Activated CD4-positive, CD25-positive, alpha-beta regulatory T cell (primary cell): ENCODE data around the gene HIBADH.
"Not testable (repeated sequence)": the region's sequence is repeated elsewhere in the genome, so short reads cannot be mapped to it uniquely, and the experiment has no call there.

Source experiments
- DNase-seq, 4 experiments: peaks; one replicate each; lab custom pipeline; 2025; lab: John Stamatoyannopoulos, UW

Gene HIBADH

GRCh38 chr7:27547401-27547800, 115.3 kb downstream of the HIBADH start:
- no peak for DNase-seq

- DNase-seq: no peak
Observed at GRCh38 chr7:27546610-27547009, 116.1 kb downstream of the HIBADH start.

DNA sequence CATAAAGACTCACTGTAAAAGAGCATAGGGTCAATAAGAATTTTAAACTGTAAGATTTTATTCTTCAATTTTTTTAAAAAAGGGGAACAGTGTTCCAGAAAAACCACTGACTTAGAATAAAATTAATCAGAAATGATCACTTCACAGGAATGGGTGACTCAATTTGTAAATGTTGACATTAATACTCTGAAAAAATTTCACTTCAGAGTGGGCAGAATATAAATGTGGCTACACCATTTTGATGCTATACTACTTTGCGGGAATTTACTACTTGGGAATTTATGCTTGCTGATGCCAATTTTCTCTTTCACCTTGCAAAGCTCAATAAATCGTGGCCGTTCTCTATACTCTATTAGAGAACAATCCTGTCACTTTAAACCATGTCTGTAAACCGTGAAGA, 126.9 kb downstream of the HIBADH start:
- no peak for DNase-seq

GRCh38 chr7:27533652-27534081, 129.0 kb downstream of the HIBADH start:
- DNase-seq: no peak

DNA sequence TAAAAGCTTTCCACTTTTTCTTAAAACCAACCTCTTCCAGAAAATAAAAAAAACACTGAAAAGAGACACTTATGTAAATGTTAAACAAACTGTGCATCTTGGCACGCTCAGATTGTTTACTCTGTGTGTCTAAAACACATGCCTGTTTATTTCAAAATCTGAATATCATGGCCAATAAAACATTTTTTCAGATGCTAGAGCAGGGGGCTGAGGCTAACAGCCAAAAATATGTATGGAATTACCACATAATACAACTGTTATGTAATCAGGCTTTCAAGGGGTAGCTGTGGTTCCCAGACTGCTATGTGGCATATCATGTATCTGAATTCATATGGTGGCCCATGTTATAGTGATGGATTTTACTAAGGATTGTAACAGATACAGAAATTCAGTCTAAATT, 130.4 kb downstream of the HIBADH start:
- DNase-seq: no peak

DNA sequence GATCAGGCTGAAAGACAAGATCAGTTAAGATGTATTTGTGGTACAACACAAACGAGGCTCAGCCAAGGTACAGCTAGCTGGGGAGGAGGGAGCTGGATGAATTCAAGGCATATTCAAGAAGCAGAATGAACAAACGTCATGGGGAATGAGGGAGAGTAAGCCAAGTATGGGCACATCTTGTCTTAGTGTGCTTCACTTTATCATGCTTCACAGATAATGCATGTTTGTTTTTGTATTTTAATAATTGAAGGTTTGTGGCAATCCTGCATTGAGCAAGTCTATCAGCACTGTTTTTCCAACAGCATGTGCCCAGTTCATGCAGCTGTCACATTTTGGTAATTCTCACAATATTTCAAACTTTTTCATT, 135.4 kb downstream of the HIBADH start:
- DNase-seq: no peak

DNA sequence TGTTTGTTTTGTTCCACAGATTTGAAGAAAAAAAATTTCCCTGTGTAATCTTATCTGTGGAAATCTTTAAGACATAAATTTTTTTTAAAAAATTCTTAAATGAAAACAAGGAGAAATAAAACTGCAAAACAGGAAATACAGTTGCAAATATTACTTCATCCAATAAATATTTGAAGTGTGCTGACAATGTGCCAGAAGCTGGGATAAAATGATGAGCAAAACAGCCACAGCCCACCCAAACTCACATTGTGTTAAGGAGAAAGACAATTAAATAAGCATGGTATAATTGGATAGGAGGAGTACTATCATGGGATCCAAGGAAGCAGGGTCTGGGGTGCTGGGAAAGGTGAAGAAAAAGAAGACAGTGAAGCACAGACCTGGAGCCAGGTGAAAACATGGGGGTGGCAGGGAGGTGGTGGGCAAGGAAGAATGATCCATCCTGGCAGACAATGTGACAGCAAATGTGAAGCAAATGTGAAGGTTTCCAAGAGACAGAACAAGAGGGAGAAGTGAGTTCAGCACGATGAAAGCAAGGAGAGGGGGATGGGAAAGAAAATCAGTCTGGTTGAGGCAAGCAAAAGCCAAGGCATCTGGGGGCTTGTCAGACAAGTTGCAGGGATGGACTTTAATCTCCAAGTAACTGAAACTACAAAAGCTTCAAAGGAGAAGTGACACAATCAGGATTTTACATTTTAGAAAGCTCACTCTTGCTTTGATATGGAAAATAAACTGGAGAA, 135.9 kb downstream of the HIBADH start:
- no peak for DNase-seq

DNA sequence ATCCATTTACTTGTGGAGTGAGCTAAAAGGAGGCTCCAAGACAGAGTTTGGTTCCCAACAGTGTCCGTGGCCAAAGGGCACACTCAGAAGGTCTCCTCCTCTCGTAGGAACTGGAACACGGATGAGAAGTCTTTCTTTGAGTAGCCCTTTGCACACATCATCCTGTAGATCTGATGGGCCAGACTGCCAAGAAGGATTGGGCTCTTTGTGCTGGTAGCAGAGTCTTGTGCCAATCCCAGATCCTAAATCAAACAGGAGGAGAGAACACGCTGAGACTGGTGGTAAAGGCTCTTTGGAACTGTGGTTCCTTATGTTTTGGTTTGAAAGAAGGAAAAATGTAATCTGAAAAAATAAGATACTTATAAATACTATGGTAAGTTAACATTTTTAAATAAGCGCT, 136.6 kb downstream of the HIBADH start:
- DNase-seq: no peak

GRCh38 chr7:27523321-27523720, 139.4 kb downstream of the HIBADH start:
- no peak for DNase-seq

DNA sequence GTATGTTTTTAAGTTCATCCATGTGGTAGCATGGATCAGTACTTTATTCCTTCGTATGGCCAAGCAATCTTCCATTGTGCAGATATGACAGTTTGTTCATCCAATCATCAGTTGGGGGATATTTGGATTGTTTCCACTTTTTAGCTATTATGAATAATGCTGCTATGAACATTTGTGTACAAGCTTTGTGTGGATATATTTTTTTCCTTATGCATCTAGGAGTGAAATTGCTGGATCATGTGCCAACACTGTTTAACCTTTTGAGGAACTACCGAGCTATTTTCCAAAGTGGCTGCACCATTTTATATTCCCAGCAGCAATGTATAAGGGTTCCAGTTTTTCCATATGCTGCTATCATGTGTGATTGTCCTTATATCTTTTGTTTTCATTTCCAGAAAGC, 140.1 kb downstream of the HIBADH start:
- DNase-seq: no peak

GRCh38 chr7:27520815-27521790, 141.6 kb downstream of the HIBADH start:
- no peak for DNase-seq

DNA sequence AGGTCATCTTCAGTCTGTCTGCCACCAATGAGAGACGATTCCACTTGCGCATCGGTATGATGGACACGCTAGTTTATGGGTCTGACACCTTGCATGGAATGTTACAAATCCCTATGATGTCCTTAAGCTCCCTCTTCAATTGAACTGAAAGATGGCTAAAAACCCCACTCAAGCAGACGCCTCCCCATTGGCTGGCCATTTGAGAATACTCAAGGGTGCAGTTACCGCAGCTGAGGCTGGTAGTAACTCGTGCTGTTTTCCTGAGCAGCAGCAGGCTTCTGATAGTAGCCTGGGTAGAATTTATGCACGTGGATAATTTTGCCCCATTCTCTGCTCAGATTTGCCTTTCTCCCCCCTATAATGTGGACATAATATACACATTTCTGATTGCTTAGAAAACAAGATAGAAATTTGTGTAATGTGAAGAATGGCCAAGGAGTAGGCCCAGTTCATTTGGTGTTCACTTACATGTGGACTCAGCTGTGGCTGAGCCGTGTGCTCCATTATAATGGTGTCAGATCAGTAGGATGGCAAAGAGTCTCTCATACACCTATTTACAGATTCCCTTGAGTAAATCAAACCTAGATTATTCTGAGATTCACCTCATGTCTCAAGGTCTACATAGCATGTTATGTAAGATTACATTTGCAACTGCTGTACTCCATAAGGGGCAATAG, 142.8 kb downstream of the HIBADH start:
- DNase-seq: no peak

DNA sequence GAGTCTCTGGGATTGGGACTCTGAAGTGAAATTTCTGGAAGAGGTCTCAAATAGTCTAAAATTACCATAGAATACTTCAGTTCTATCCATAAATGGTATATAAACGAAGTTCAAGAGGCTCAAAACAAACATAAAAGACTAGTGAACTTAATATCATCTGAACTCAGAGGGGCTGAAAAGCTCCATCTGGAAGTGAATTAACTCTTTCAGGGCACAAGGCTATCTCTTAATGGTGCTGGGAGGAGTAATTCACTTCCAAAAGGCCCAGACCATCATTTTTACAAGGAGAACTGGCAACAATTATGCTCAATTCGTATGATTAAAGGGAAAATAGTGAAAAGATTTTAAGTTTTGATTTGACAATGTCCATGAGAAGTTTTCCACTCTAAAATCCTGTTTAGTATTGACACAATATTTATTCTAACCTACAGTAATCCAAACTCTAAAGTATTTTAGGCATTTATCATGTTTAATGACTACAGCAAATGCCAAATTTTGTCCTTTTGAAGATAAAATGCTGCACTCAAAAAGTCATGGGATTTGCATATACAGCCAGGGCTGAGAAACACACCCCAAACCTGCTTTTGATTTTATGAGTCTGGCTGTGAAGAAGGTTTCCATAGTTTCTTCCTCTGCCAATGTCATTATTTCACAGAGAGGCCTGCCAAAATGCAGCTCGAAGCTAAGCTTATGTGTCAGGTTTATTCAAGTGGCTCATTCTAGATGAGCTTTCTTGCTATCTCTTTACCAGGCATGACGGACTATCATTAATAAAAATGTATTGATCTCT, 143.9 kb downstream of the HIBADH start:
- no peak for DNase-seq

DNA sequence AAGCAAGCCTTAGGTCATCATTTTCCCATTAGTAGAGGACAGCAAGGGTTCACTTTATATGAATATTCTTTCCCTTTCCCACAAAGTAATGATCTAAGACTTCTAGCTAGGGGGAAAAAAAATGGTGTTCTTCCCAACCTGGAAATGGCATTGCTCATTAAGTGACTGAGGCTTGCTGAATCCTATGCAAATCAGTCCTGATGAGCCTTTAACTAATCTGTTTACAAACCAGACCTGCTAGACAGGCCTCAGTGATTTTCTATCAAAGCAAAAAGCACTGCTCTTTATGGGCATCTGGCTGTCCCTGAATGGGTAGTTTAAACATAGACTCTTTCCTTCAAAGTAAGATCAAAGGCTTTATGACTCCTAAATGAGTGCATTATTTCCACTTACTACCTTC, 146.3 kb downstream of the HIBADH start:
- DNase-seq: no peak

- DNase-seq: no peak
Observed at GRCh38 chr7:27515933-27516332, 146.8 kb downstream of the HIBADH start.

- no peak for DNase-seq
Observed at GRCh38 chr7:27514861-27515260, 147.8 kb downstream of the HIBADH start.

- DNase-seq: no peak
Observed at GRCh38 chr7:27513885-27514284, 148.8 kb downstream of the HIBADH start.

GRCh38 chr7:27511370-27511769, 151.3 kb downstream of the HIBADH start:
- DNase-seq: not testable (repeated sequence)

DNA sequence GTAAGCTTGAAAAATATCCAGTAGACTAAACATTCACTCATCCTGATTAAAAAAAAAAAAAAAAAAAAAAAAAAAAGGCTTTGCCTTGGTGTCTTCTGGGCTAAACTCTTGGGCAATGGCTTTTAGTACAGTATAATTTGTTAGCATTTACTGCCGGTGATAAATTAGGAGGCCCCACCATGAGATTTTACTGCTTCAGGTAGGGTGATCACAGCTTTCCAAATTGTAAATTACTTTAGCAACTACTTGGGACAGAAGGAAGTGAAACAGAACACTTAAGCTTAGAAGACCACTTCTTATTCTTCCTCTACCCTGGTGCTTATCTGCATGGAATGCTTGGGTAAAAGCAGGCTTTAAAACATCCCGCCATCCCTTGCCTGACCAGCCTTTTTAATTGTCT, 152.1 kb downstream of the HIBADH start:
- DNase-seq: no peak

- not testable (repeated sequence) for DNase-seq
Observed at GRCh38 chr7:27501879-27502278, 160.8 kb downstream of the HIBADH start.

DNA sequence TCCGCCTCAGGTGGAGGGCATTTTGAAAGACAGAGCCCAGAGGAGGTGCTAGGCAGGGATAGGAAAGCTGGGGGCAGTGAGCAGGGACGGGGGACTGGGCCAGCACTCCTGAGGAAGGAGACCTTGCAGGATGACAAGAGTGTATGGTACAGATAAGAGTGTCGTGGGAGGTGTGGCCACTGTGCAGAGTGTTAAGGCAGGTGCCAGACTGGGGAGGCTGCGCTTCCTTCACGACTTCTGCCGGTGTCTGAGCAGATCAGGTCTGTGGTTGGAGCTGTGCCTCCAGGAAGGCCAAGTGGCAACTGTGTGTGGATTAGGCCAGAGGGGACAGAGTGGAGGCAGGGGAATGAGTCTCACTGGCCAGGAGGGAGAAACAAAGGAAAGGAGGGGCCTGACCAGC, 161.7 kb downstream of the HIBADH start:
- DNase-seq: no peak

GRCh38 chr7:27492224-27492623, 170.5 kb downstream of the HIBADH start:
- DNase-seq: no peak
